Suprapubic skin (tissue), 4 donors: ENCODE results near the gene IQCK. TPM values are rescaled to one million over a fixed set of nuclear protein-coding genes. Genes with fewer than 3 reads are reported as not detected.

ENCODE experiments used
- DNase-seq, 2 donors: peaks; one replicate each; pipeline ENCODE4 v3.0.0-alpha.2; 2019; ENCODE audit warnings: low spot score in 2 of 2
- H3K27ac ChIP-seq: fragments of 200-600 bp; sonication (generic); one replicate; pipeline ENCODE4 v1.5.1; 2019
- H3K27me3 ChIP-seq: fragments of 200-600 bp; sonication (generic); one replicate; pipeline ENCODE4 v1.5.1; 2019
- H3K36me3 ChIP-seq: fragments of 200-600 bp; sonication (generic); one replicate; pipeline ENCODE4 v1.5.1; 2019
- H3K4me1 ChIP-seq: fragments of 200-600 bp; sonication (generic); one replicate; pipeline ENCODE4 v1.5.1; 2019
- H3K4me3 ChIP-seq: fragments of 200-600 bp; sonication (generic); one replicate; pipeline ENCODE4 v1.5.1; 2019; ENCODE audit warnings: mild to moderate bottlenecking
- H3K9me3 ChIP-seq: fragments of 200-600 bp; sonication (generic); one replicate; pipeline ENCODE4 v1.5.1; 2019
- CTCF ChIP-seq, 2 donors: fragments of 200-600 bp in 1 of 2; fragments of 450-650 bp in 1 of 2; sonication (generic) in 1 of 2; IDR thresholded peaks; one replicate each; pipeline ENCODE4 v1.5.1; 2016 to 2019; ENCODE audit warnings: antibody characterized with exemption in 2 of 2, mild to moderate bottlenecking in 1 of 2, moderate library complexity in 1 of 2
- EP300 ChIP-seq: sonication (generic); formaldehyde crosslinking; IDR thresholded peaks from one replicate; pipeline ENCODE4 v1.6.1; 2017; ENCODE audit warnings: antibody characterized with exemption
- POLR2A ChIP-seq, 2 donors: fragments of 450-650 bp; IDR thresholded peaks; one replicate each; pipeline ENCODE4 v1.6.1; 2017; ENCODE audit warnings: antibody characterized with exemption in 2 of 2, mild to moderate bottlenecking in 2 of 2, moderate library complexity in 2 of 2
- POLR2AphosphoS5 ChIP-seq, 3 donors: sonication (generic); formaldehyde crosslinking; IDR thresholded peaks; one replicate each; pipeline ENCODE4 v1.6.1; 2017; ENCODE audit warnings: antibody characterized with exemption in 3 of 3
- WGBS: methylation state at CpG from one replicate; pipeline ENCODE4 v1.1.5; 2018; 5-methylcytosine and 5-hydroxymethylcytosine counted together
- total RNA-seq, 4 donors: library from RNA; depleted of rRNA; stranded (reverse); fragments of >200 nt; gene quantifications; one replicate each; pipeline ENCODE4 v1.1.0, GENCODE V29; 2016

Gene IQCK
- total RNA-seq, 4 donors from 2014 or later: 10.7 to 21.6 (median 18.7) TPM

GRCh38 chr16:19871721-19872120 lies 153.7 kb downstream of the IQCK start:
- Histone ChIP-seq H3K36me3 (peaks cover 13% of the 10 kb centered on the region), H3K27me3 (no peaks in the 10 kb centered on the region), H3K4me3 (no peak overlapping the region), H3K27ac (no peak overlapping the region), H3K4me1 (peaks cover 9% of the 10 kb centered on the region), H3K9me3 (no peaks in the 10 kb centered on the region)
- TF ChIP-seq CTCF (IDR thresholded peaks at IDR 0.05) (no peak), POLR2A (IDR thresholded peaks at IDR 0.05) (no peak), POLR2AphosphoS5 (IDR thresholded peaks at IDR 0.05) (no peak), EP300 (no peak)
- no peak for DNase-seq
- 99% methylated on average over 20 of the region's 20 CpGs for WGBS

- Histone ChIP-seq H3K27me3 (no peaks in the 10 kb centered on the region), H3K27ac (no peak overlapping the region), H3K36me3 (peaks cover 11% of the 10 kb centered on the region), H3K9me3 (no peaks in the 10 kb centered on the region), H3K4me1 (peaks cover 9% of the 10 kb centered on the region), H3K4me3 (no peak overlapping the region)
- WGBS: 96% methylated on average over 33 of the region's 33 CpGs
- TF ChIP-seq POLR2A (IDR thresholded peaks at IDR 0.05): no peak
- no peak for TF ChIP-seq CTCF (IDR thresholded peaks at IDR 0.05)
- TF ChIP-seq EP300: no peak
- TF ChIP-seq POLR2AphosphoS5 (IDR thresholded peaks at IDR 0.05): no peak
- DNase-seq: no peak
These were observed 154.2 kb downstream of the IQCK start for GRCh38 chr16:19872179-19872863.

GRCh38 chr16:19872935-19873334 lies 154.9 kb downstream of the IQCK start:
- no peaks in the 10 kb centered on the region for H3K27me3 ChIP-seq

GRCh38 chr16:19874026-19874425 lies 156.0 kb downstream of the IQCK start:
- WGBS: 72% methylated on average over 8 of the region's 8 CpGs
- no peak overlapping the region for H3K4me3 ChIP-seq
- peaks cover 14% of the 10 kb centered on the region for H3K4me1 ChIP-seq
- H3K27ac ChIP-seq: no peak overlapping the region
- no peak for DNase-seq
- no peak for TF ChIP-seq EP300
- TF ChIP-seq CTCF (IDR thresholded peaks at IDR 0.05): no peak
- no peak for TF ChIP-seq POLR2AphosphoS5 (IDR thresholded peaks at IDR 0.05)
- TF ChIP-seq POLR2A (IDR thresholded peaks at IDR 0.05): no peak
- H3K9me3 ChIP-seq: no peaks in the 10 kb centered on the region
- no peaks in the 10 kb centered on the region for H3K27me3 ChIP-seq
- H3K36me3 ChIP-seq: peaks cover 11% of the 10 kb centered on the region

More at GRCh38 chr16:19872935-19873334, 154.9 kb downstream of the IQCK start:
- no peak for TF ChIP-seq EP300
- no peak for TF ChIP-seq POLR2A (IDR thresholded peaks at IDR 0.05)
- no peak for TF ChIP-seq CTCF (IDR thresholded peaks at IDR 0.05)
- no peak for TF ChIP-seq POLR2AphosphoS5 (IDR thresholded peaks at IDR 0.05)
- whole genome bisulfite sequencing: 85% methylated on average over 10 of the region's 12 CpGs
- no peak overlapping the region for H3K27ac ChIP-seq
- peaks cover 11% of the 10 kb centered on the region for H3K36me3 ChIP-seq
- H3K9me3 ChIP-seq: no peaks in the 10 kb centered on the region
- no peak overlapping the region for H3K4me3 ChIP-seq
- DNase-seq: no peak
- H3K4me1 ChIP-seq: peaks cover 9% of the 10 kb centered on the region

- no peak for DNase-seq
- no peak overlapping the region for H3K4me3 ChIP-seq
- no peaks in the 10 kb centered on the region for H3K9me3 ChIP-seq
- H3K27me3 ChIP-seq: no peaks in the 10 kb centered on the region
- H3K27ac ChIP-seq: no peak overlapping the region
- H3K4me1 ChIP-seq: peaks cover 17% of the 10 kb centered on the region
- TF ChIP-seq POLR2AphosphoS5 (IDR thresholded peaks at IDR 0.05) (no peak), CTCF (IDR thresholded peaks at IDR 0.05) (no peak), EP300 (no peak), POLR2A (IDR thresholded peaks at IDR 0.05) (no peak)
- WGBS: 65% methylated on average over 18 of the region's 18 CpGs
- H3K36me3 ChIP-seq: peaks cover 11% of the 10 kb centered on the region
These were observed 156.9 kb downstream of the IQCK start for GRCh38 chr16:19874851-19875546.
